Upper lobe of left lung (tissue), 4 donors: ENCODE measurements around the gene SEC14L2.
A peak's percentile ranks its signal among the peaks of the same experiment; 100 is the strongest.

Source experiments
- POLR2A ChIP-seq, 4 donors: fragments of 450-650 bp; IDR thresholded peaks; one replicate each; pipeline ENCODE4 v1.5.1; 2016 to 2017; ENCODE audit warnings: antibody characterized with exemption in 4 of 4, mild to moderate bottlenecking in 2 of 4
- TF ChIP-seq, protein P1 (sequence below), 6 experiments: fragments of 450-650 bp in 4 of 6; fragments of 200-600 bp in 2 of 6; sonication (generic) in 2 of 6; IDR thresholded peaks; one replicate each; pipeline ENCODE4 v1.5.1; 2016 to 2019; ENCODE audit warnings: antibody characterized with exemption in 6 of 6

DNA sequence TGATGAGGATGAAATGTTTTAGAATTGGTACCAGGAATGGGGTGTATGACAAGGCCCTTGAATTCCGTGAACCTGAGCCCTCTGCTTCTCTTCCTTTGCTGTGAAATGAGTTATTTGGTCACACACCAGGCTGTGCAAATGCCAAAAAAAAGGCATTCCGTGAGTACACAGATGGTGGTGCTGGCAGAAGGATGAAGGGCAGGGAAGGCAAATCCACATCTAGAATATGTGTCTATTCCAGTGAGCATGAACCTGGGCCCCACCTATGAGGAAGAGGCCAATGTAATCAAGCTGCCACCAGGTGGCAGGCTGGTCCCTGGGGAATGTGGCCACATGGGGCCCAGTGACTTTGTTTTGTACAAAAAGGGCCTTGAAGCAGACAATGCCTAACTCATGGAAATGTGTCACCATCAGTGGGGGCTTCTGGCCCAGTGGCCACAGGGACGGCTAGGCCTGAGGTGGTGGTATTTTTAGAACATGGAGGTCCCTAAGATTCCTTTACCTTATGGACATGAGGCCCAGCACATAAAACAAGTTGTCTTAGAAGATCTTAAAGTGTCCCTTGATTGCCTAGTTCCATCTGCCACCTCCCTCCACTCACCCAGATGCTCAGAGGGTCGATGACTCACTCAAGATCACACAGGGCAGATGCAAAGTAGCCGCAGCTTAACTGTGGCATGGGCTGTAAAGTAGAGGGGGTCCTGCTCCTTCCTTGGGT, 5.7 kb upstream of the SEC14L2 start:
- TF ChIP-seq, protein P1, sequence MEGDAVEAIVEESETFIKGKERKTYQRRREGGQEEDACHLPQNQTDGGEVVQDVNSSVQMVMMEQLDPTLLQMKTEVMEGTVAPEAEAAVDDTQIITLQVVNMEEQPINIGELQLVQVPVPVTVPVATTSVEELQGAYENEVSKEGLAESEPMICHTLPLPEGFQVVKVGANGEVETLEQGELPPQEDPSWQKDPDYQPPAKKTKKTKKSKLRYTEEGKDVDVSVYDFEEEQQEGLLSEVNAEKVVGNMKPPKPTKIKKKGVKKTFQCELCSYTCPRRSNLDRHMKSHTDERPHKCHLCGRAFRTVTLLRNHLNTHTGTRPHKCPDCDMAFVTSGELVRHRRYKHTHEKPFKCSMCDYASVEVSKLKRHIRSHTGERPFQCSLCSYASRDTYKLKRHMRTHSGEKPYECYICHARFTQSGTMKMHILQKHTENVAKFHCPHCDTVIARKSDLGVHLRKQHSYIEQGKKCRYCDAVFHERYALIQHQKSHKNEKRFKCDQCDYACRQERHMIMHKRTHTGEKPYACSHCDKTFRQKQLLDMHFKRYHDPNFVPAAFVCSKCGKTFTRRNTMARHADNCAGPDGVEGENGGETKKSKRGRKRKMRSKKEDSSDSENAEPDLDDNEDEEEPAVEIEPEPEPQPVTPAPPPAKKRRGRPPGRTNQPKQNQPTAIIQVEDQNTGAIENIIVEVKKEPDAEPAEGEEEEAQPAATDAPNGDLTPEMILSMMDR (IDR thresholded peaks at IDR 0.05): peak; percentile 74 to 88 (median 79)
- TF ChIP-seq POLR2A (IDR thresholded peaks at IDR 0.05): no peak
